SW480 (cell line): ENCODE results near the gene SELENON.

Experiments used
- DNase-seq: peaks from one replicate; pipeline ENCODE4 v3.0.0-alpha.2; 2016; ENCODE audit warnings: low spot score

The SELENON gene

GRCh38 chr1:25864434-25864833 lies 64.4 kb downstream of the SELENON start:
- DNase-seq: no peak

- DNase-seq: no peak
Measured at GRCh38 chr1:25866288-25866687, 66.3 kb downstream of the SELENON start.

GRCh38 chr1:25867210-25867991 lies 67.4 kb downstream of the SELENON start:
- peak; percentile 9 for DNase-seq
